HG03469 (cell line): ENCODE results near the gene KLKB1.

Experiments
- ATAC-seq: cut with Tn5 transposase; IDR thresholded peaks from one replicate; pipeline ENCODE4 v1.9.1; 2021; ENCODE audit warnings: mild to moderate bottlenecking, moderate library complexity, moderate number of reproducible peaks; ENCODE audit not compliant: unreplicated experiment

The KLKB1 gene

GRCh38 chr4:186227221-186227620 lies at the start of gene KLKB1:
TSS of gene KLKB1 (plus strand) at chr4:186227507. CDS start at chr4:186228196, 689 bp downstream.
- no peak for ATAC-seq

- no peak for ATAC-seq
These were observed 39.2 kb upstream of the KLKB1 start for GRCh38 chr4:186188107-186188506.

GRCh38 chr4:186189656-186190055 lies 37.7 kb upstream of the KLKB1 start:
- ATAC-seq = no peak

GRCh38 chr4:186190581-186191199 lies 36.6 kb upstream of the KLKB1 start:
- ATAC-seq = peak; percentile 9

DNA sequence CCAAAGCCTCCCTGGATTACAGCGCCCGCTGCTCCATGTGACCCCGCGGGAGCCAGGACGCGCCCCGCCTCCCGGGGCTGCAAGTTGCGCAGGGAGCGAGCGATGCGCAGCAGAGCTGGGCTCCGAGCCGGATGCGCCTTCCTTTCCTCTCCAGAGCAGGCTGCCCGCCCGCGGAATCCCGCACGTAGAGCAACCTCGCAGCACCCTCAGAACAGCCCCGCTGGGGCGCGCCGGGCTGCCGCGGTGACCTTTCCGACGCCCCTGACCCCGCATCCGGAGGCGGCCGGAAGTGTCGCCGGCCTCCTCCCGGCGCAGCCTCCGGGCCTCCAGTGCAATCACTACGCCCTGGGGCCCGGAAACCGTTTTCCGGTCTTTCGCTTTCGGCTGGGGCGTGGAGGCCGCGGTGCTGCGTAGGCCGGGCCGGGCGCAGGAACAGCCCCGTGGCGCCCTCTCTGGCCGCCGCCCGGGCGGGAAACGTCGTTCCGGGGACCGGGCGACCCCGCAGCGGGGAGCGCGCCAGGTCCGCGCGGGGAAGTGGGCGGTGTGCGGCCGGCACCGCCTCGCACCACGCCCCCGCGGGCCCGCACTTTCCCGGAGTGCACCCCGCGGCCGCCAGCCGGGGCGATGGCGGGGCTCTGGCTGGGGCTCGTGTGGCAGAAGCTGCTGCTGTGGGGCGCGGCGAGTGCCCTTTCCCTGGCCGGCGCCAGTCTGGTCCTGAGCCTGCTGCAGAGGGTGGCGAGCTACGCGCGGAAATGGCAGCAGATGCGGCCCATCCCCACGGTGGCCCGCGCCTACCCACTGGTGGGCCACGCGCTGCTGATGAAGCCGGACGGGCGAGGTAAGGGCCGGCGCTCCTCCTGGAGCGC lies 35.9 kb upstream of the KLKB1 start, which contains the start of gene CYP4V2:
Gene CYP4V2 (plus strand): TSS at position 368 of the 866 bp plus-strand sequence. CDS start 257 bp downstream, at position 625.
- peak; percentile 88 for ATAC-seq

- ATAC-seq = no peak
These were observed 35.2 kb upstream of the KLKB1 start for GRCh38 chr4:186192066-186192612.

- no peak for ATAC-seq
These were observed 33.5 kb upstream of the KLKB1 start for GRCh38 chr4:186193851-186194250.

DNA sequence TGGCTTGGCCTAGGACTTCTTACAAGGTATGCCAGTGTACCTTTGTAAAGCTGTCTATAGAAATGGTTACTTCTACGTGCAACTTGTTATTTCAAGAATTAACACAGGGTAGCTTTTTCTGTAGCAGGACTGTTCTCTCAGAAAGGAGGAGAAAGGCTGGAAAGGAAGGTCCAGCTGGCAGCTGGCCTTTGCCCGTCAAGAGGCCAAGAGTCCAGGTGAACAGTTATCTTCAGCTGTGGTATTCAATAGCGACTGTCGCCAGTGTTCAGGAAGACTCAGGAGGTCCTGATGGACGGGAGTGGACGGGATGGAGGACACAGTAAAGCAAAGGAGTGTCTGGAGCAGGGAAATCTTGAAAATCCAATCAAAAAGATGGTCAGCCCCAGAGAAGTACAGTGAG lies 31.2 kb upstream of the KLKB1 start:
- ATAC-seq = no peak

GRCh38 chr4:186200516-186200915 lies 26.8 kb upstream of the KLKB1 start:
- ATAC-seq = no peak

- ATAC-seq = no peak
These were observed 26.3 kb upstream of the KLKB1 start for GRCh38 chr4:186201010-186201409.

- peak; percentile 84 for ATAC-seq
These were observed 25.6 kb upstream of the KLKB1 start for GRCh38 chr4:186201535-186202230.

DNA sequence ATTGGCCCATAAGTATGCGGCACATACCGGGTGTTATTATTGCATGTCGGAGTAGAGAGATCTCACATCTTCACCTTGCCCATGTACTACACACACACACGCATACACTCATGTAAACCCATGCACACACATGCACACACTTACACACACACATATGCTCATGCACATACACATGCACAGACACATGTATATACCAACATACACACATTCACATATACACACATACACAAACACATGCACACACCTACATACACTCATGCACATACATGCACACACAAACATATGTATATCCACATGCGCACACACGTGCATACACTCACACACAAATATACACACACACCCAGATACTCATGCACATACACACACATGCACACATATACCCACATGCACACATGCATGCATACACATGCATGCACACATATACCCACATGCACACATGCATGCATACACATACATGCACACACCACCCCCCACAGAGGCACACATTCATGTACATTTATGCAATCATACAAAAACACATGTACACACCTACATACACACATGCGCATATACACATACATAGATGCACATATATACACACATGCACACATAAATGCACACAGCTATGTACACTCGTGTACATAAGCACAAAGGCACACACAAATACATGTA lies 24.7 kb upstream of the KLKB1 start:
- ATAC-seq = no peak

GRCh38 chr4:186203406-186203805 lies 23.9 kb upstream of the KLKB1 start:
- ATAC-seq = no peak

DNA sequence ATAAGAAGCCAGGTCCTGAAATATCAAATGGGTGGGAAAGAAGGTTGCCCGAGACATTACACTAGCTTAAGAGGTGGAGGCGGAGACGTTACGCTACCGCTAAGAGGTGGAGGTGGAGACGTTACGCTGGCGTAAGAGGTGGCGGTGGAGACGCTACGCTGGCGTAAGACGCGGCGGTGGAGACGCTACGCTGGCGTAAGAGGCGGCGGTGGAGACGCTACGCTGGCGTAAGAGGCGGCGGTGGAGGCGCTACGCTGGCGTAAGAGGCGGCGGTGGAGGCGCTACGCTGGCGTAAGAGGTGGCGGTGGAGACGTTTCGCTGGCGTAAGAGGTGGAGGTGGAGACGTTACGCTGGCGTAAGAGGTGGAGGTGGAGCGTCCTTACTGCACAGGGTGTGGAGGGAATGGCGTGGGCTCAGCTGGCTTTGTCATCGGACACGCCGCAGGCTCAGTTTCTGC lies 23.2 kb upstream of the KLKB1 start:
- peak; percentile 42 for ATAC-seq

GRCh38 chr4:186204686-186205085 lies 22.6 kb upstream of the KLKB1 start:
- no peak for ATAC-seq

GRCh38 chr4:186205156-186205555 lies 22.2 kb upstream of the KLKB1 start:
- ATAC-seq = no peak

- no peak for ATAC-seq
These were observed 10.8 kb upstream of the KLKB1 start for GRCh38 chr4:186216465-186217024.

DNA sequence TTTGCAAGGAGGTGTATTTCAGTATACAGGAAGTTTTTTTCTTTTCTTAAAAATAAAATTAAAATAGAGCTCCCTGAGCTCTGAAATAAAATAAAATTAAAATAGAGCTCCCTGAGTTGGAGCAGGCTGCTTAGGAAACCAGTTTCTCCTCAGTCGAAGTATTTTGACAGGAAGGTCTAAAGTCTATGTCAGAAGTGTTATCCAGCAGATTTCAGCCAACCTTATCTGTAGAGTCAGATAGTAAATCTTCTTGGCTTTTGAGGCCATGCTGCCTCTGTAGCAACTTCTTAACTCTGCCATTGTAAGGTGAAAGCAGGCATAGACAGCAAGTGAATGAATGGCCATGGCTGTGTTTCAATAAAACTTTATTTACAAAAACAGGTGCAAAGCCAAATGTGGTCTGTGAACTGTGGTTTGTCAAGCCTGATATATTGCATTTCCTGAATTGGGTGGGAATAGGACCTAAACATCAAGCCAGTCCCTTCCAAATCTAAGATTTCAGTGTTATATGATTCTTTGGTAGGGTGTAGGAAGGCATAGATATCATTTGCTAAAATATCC lies 9.5 kb upstream of the KLKB1 start:
- no peak for ATAC-seq

DNA sequence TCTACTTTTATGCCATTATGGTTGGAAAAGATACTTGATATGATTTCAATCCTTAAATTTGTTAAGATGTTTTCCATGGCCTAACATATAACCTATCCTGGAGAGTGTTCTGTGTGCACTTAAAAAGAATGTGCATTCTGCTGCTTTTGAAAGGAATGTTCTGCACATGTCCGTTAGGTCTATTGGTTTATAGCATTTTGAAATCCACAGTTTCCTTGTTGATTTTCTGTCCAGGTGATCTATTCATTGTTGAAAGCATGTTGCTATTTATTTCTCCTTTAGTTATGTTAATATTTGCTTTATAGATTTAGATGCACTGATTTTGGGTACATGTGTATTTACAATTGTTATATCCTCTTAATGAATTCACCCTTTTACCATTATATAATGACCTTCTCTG lies 5.7 kb upstream of the KLKB1 start:
- no peak for ATAC-seq

DNA sequence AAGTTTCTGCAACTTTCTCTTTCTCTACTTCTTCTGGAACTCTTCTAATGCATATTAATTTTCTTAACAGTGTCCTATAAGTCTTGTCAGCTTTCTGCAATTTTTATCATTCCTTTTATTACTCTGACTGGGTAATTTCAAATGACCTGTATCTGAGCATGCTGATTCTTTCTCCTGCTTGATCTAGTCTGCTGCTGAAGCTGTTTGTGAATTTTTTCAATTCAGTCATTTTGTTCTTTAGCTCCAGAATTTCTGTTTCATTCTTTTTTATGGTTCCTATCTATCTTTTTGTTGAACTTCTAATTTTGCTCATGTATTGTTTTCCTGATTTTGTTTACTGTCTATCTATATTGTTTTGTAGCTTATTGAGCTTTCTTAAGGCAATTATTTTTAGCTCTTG lies 1.5 kb upstream of the KLKB1 start:
- no peak for ATAC-seq
